SKM-1 (cell line): Measurements from ENCODE around the gene ACTL7B.
"Not testable (repeated sequence)": the region's sequence is repeated elsewhere in the genome, so short reads cannot be mapped to it uniquely, and the experiment has no call there.

ENCODE experiments used
- DNase-seq: peaks from one replicate; lab custom pipeline; 2025; ENCODE audit not compliant: unreplicated experiment; lab: John Stamatoyannopoulos, UW

Gene ACTL7B

GRCh38 chr9:108855888-108856287 is at the start of gene ACTL7B:
Gene ACTL7B (minus strand): TSS chr9:108855986. CDS start chr9:108855930, 56 bp downstream.
- no peak for DNase-seq

- no peak for DNase-seq
Observed at GRCh38 chr9:108905494-108905893, 49.7 kb upstream of the ACTL7B start.

GRCh38 chr9:108904161-108904560 is 48.4 kb upstream of the ACTL7B start:
- no peak for DNase-seq

- no peak for DNase-seq
Observed at GRCh38 chr9:108903420-108904103, 47.8 kb upstream of the ACTL7B start.

GRCh38 chr9:108900176-108900575 is 44.4 kb upstream of the ACTL7B start:
- no peak for DNase-seq

- DNase-seq, result not testable (repeated sequence)
Observed at GRCh38 chr9:108899023-108899695, 43.4 kb upstream of the ACTL7B start.

GRCh38 chr9:108897324-108898096 is 41.7 kb upstream of the ACTL7B start:
- no peak for DNase-seq

- no peak for DNase-seq
Observed at GRCh38 chr9:108894225-108894997, 38.6 kb upstream of the ACTL7B start.

- DNase-seq, result no peak
Observed at GRCh38 chr9:108889649-108890067, 33.9 kb upstream of the ACTL7B start.

GRCh38 chr9:108886594-108887271 is 30.9 kb upstream of the ACTL7B start:
- not testable (repeated sequence) for DNase-seq

GRCh38 chr9:108885643-108886348 is 30.0 kb upstream of the ACTL7B start:
- DNase-seq, result no peak

GRCh38 chr9:108884701-108885100 is 28.9 kb upstream of the ACTL7B start:
- DNase-seq, result no peak

- no peak for DNase-seq
Observed at GRCh38 chr9:108883085-108883484, 27.3 kb upstream of the ACTL7B start.

GRCh38 chr9:108882052-108882888 is 26.5 kb upstream of the ACTL7B start:
- DNase-seq, result no peak

GRCh38 chr9:108880738-108881316 is 25.0 kb upstream of the ACTL7B start:
- no peak for DNase-seq

GRCh38 chr9:108877524-108877923 is 21.7 kb upstream of the ACTL7B start:
- DNase-seq, result no peak

- DNase-seq, result no peak
Observed at GRCh38 chr9:108876425-108876824, 20.6 kb upstream of the ACTL7B start.

GRCh38 chr9:108874058-108874788 is 18.4 kb upstream of the ACTL7B start:
- no peak for DNase-seq
